Measurements from ENCODE around the gene GP9.
"Not testable (repeated sequence)": the region's sequence is repeated elsewhere in the genome, so short reads cannot be mapped to it uniquely, and the experiment has no call there.

The GP9 gene

DNA sequence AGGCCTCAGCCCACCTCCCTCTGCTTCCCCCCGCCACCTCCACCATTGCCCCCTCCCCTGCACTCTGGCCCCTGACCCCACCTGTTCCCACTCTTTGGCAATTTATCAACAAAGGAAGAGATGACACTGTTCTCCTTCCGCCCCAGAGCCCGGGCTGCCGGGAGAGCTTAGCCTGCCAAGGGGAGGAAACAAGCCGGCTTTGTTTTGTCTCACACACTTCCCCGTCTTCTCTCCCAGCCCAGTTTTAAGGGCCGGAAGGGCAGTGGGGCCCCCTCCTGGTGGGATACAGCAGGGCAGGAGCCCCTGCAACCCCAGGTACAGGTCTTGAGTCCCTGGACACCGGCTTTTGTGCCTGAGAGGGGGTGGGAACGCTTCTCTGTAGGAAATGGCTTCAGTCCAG is 27.3 kb downstream of the GP9 start:
- H3K36me3 ChIP-seq (ENCODE audit: insufficient read depth, low read length); H3K4me1 ChIP-seq (ENCODE audit: insufficient read depth, low read length); H3K9me3 ChIP-seq (ENCODE audit: control insufficient read depth, insufficient read depth, low read length); H3K9ac ChIP-seq (ENCODE audit: low read depth, low read length): not testable (repeated sequence)

DNA sequence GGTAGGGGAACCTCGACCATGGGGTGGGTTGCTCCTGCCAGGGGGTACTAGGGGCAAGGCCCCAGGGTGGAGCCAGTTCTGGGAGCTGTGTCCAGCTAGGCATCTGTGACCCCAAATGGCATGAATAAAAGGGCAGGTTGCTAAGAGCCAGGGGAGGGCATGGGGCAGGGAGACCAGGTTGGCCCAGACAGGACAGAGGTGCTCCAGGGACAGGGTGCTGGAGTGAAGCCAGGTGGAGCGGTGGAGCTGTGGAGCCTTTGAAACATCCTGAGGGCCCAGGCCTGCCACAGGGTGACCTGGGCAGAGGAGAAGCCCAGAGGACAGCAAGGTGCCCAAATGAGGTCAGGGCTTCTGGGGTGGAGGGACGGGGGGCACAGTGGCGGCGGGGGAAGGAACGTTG is 27.7 kb downstream of the GP9 start:
- H3K36me3 ChIP-seq (ENCODE audit: insufficient read depth, low read length): not testable (repeated sequence)

DNA sequence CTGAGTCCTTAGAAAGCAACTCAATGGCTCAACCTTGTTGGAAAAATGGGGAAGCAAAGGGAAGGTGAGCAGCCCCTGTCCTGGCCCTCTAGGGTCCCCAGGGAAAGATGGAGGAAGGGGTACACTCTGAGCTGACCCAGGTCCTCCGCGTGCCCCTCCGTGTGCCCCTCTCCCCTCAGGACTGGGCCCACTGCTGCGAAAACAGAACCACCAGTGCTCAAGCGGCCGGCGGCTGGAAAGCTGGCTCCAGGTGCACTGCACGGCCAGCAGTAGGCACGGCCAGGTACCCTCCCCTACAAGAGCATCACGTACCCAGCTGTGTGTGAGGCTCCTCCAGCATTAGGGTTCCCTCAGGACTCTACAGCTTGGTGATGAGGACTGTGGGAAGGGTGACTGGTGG is 34.7 kb downstream of the GP9 start:
- Histone ChIP-seq H3K4me1 (ENCODE audit: insufficient read depth, low read length) (no peaks in the 10 kb centered on the region), H3K9ac (ENCODE audit: low read depth, low read length) (no peak overlapping the region), H3K36me3 (ENCODE audit: insufficient read depth, low read length) (no peaks in the 10 kb centered on the region; the same call in none of the 2 replicates), H3K9me3 (ENCODE audit: control insufficient read depth, insufficient read depth, low read length) (no peaks in the 10 kb centered on the region)

More for the DNA sequence above, 27.7 kb downstream of the GP9 start:
- not testable (repeated sequence) for H3K4me1 ChIP-seq (ENCODE audit: insufficient read depth, low read length); H3K9me3 ChIP-seq (ENCODE audit: control insufficient read depth, insufficient read depth, low read length); H3K9ac ChIP-seq (ENCODE audit: low read depth, low read length)

DNA sequence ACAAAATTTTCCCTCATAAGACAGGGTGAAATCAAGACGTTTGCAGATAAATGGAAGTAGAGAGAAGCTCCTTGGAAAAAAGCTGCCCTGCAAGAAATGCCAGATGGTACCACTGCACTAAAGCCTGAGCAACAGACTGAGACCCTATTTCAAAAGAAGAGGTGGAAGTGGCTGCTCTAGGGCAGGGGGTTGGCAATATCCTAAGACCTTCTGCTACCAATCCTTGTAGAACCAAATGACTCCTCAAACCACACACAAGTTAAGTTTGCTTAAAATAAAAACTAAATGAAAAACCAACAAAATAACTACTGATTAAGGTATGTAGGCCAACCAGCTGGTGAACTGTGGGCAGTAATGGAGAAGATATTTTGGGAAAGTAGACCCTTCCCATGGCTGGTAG is 39.7 kb downstream of the GP9 start:
- Histone ChIP-seq H3K9ac (ENCODE audit: low read depth, low read length) (no peak overlapping the region), H3K4me1 (ENCODE audit: insufficient read depth, low read length) (no peaks in the 10 kb centered on the region), H3K9me3 (ENCODE audit: control insufficient read depth, insufficient read depth, low read length) (no peaks in the 10 kb centered on the region)

DNA sequence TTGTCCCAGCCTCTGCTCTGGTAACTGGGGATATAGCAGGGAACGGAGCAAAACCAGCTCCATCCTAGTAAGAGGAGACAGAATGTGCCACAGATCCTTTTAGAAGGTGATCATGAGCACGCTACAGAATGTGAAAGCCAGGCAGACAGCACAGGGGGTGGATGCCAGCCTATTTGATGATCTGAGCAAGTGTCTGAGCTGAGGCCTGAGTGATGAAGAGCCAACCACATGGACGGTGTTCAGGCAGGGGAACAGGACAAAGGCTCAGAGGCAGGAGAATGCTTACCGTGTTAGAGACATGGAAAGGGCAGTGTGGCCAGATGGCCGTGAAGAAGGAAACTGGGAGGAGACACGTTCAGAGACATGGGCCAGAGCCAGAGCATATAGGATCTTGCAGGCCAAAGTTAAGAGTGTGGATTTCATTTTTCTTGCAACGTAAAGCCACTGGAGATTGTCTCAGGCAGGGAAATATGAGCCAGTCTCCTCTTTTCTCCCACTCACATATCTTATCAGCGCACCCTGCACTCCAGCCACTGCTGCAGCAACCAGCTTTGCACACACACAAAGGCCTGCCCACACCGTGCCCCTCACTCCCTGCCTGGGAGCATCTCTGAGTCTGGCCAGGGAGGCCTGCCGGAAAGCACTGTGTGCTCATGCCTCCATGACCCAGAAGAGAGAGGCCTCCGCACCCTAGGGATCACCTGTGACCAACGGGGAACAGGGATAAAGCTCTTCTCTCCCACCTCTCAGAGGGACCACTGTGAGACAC is 41.0 kb downstream of the GP9 start:
- no peak overlapping the region for H3K9ac ChIP-seq (ENCODE audit: low read depth, low read length)
- no peaks in the 10 kb centered on the region; the same call in 1 of the 2 replicates for H3K36me3 ChIP-seq (ENCODE audit: insufficient read depth, low read length)
- H3K9me3 ChIP-seq (ENCODE audit: control insufficient read depth, insufficient read depth, low read length): no peaks in the 10 kb centered on the region
- H3K4me1 ChIP-seq (ENCODE audit: insufficient read depth, low read length): no peaks in the 10 kb centered on the region

More for the DNA sequence above, 39.7 kb downstream of the GP9 start:
- H3K36me3 ChIP-seq (ENCODE audit: insufficient read depth, low read length): no peaks in the 10 kb centered on the region; the same call in 1 of the 2 replicates

DNA sequence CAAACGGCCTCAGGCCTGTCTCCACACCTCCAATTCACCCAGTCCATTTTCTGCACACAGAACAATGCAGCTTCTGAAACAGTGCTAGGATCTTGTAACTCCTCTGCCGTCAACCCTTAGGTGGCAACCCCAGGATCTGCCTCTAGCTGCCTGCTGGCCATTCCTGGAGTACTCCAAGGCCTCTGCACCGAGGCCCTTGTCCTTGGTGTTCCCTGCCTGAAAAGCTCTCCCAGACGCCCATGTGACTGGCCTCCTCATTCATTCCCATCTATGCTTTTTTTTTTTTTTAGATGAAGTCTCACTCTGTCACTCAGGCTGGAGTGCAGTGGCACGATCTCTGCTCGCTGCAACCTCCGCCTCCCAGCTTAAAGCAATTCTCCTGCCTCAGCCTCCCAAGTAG is 42.7 kb downstream of the GP9 start:
- H3K9ac ChIP-seq (ENCODE audit: low read depth, low read length): no peak overlapping the region
- H3K4me1 ChIP-seq (ENCODE audit: insufficient read depth, low read length): no peaks in the 10 kb centered on the region
- no peaks in the 10 kb centered on the region for H3K36me3 ChIP-seq (ENCODE audit: insufficient read depth, low read length)
- no peaks in the 10 kb centered on the region for H3K9me3 ChIP-seq (ENCODE audit: control insufficient read depth, insufficient read depth, low read length)

DNA sequence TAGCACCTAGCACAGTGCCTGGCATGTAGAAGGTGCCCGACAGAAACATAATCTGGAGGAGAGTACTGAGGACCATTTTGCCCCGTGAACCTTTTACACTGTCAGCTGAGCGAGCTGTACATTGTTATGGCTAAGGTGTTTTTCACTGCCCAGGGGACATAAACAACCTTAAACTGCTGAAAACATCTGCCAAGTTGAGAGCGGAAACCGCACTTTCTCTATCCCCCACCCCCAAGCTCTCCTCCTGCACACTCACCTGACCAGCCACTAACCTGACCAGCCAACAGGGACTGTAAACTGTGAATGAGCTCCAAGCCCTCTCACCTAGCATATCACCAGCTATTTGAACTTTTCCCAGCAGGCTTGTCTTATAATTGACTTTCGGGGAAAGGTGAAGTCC is 43.5 kb downstream of the GP9 start:
- Histone ChIP-seq H3K9ac (ENCODE audit: low read depth, low read length) (no peak overlapping the region), H3K4me1 (ENCODE audit: insufficient read depth, low read length) (no peaks in the 10 kb centered on the region), H3K9me3 (ENCODE audit: control insufficient read depth, insufficient read depth, low read length) (no peaks in the 10 kb centered on the region), H3K36me3 (ENCODE audit: insufficient read depth, low read length) (no peaks in the 10 kb centered on the region)

DNA sequence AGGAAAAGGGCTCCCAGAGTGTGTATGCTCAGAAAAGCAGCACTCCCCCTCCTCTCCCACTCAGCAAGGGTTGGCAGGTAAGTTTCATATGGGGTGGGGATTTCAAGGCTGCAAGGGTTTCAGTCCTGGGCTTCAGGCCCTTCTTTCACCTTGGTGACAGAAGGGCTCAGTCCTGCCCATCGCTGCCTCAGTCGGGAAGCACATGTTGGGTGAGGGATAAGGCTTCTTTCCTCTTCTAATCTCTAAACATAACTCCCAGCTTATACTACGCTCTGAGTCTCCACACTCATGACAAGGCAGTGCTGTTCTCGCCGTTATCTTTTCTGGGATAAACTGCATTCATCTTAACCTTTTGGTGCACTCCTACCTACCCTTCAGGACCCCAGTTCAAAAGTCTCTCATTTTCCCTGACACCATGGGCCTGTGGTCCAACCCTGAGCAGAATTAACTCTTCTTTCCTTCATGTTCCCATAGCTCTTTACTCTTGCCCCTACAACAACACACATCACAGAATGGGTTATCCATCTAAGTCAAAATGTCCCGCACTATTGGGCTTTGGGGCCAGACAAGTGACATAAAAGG is 44.0 kb downstream of the GP9 start:
- no peaks in the 10 kb centered on the region for H3K9me3 ChIP-seq (ENCODE audit: control insufficient read depth, insufficient read depth, low read length)
- H3K9ac ChIP-seq (ENCODE audit: low read depth, low read length): no peak overlapping the region
- no peaks in the 10 kb centered on the region for H3K4me1 ChIP-seq (ENCODE audit: insufficient read depth, low read length)
- H3K36me3 ChIP-seq (ENCODE audit: insufficient read depth, low read length): no peaks in the 10 kb centered on the region

DNA sequence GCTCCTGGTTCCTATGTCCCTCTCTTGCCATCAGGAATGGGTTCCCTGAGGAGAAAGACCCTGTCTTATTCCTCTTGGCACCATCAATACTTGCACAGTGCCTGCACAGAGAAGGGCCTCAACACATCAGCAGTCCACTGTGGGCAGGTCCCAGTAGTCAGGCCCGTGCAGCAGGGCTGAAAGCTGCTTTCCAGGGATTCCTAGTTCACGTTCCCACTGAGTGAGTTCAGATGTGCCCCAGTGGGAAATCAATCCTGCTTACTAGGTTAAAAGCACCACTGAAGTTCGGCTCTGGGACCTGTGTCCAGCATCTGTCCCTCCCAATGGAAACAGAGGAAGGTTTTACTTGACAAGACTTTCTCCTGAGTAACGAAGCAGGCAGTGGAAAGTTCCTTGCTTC is 45.3 kb downstream of the GP9 start:
- no peak overlapping the region for H3K9ac ChIP-seq (ENCODE audit: low read depth, low read length)

DNA sequence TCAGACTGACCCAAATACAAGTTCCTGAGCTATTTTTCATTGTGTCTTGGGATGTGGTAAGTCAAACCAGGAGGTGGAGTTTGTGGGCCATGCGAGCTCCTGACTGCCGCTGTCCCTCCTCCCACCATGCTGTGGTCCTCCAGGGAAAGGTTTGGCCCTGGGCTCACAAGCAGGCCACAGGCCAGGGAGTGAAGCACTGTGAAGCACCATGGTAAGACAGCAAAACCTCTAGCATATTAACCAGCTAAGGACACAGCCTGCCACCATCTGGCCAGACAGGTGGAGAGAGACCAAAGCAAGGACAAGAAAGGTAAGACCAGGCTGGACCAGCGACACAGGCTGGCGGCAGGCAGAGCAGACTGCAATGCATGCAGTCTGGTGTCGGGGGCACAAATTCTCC is 45.7 kb downstream of the GP9 start:
- Histone ChIP-seq H3K9me3 (ENCODE audit: control insufficient read depth, insufficient read depth, low read length) (no peaks in the 10 kb centered on the region), H3K4me1 (ENCODE audit: insufficient read depth, low read length) (no peaks in the 10 kb centered on the region), H3K36me3 (ENCODE audit: insufficient read depth, low read length) (no peaks in the 10 kb centered on the region), H3K9ac (ENCODE audit: low read depth, low read length) (no peak overlapping the region)

More for the DNA sequence above, 45.3 kb downstream of the GP9 start:
- no peaks in the 10 kb centered on the region for H3K4me1 ChIP-seq (ENCODE audit: insufficient read depth, low read length)
- H3K9me3 ChIP-seq (ENCODE audit: control insufficient read depth, insufficient read depth, low read length): no peaks in the 10 kb centered on the region
- no peaks in the 10 kb centered on the region for H3K36me3 ChIP-seq (ENCODE audit: insufficient read depth, low read length)

DNA sequence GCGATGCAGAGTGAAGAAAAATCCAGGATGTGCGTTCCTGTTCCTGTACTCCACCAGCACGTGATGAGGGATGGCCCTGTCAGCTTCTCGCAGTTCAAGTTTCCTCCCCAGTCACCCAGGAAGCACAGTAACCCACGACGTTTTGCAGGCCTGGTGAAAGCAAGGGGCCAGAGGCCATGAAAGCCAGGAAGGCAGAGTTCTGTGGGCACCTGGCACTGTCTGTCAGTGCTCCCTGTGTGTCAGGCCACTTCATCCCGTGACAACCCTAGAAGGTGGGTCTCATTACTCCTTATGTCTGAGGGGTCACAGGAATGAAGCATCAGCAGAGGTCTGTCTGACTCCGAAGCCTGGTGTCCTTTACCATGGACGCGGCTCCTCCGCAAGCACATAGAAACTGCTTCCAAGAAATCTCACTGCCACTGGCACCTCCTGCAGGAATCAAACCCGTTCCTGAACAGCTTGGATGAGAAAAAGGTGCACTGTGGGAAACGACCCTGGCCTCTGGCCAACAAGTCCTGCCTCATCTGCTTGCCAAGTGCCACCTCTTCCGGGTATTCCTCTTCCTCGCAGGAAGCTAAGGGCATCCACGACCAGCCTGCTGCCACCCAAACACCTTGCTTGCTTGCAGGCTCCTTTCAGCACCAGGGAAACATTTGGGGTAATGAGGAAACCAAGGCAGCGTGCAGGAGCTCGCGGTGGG is 46.4 kb downstream of the GP9 start:
- no peak overlapping the region for H3K9ac ChIP-seq (ENCODE audit: low read depth, low read length)
- no peaks in the 10 kb centered on the region for H3K36me3 ChIP-seq (ENCODE audit: insufficient read depth, low read length)
- H3K4me1 ChIP-seq (ENCODE audit: insufficient read depth, low read length): no peaks in the 10 kb centered on the region
- no peaks in the 10 kb centered on the region for H3K9me3 ChIP-seq (ENCODE audit: control insufficient read depth, insufficient read depth, low read length)

DNA sequence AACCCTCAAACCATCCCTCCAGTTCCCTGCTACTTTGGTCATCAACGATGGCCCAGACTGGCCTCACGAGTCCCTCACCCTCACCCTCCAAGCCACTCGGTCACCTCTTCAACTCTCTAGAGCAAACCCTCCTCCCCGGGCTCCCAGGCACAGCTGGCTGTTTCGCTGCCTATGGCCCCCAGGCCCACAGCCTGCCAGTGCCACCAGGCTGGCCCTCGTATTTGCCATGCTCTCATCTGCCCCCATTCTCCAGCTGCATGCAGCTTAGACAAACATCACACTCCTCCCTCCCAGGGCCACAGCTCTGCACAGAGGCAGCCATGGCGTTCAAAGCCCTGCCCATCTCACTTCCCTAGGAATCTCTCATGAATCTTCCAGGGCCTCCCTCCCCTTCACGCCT is 47.2 kb downstream of the GP9 start:
- Histone ChIP-seq H3K4me1 (ENCODE audit: insufficient read depth, low read length) (no peaks in the 10 kb centered on the region), H3K36me3 (ENCODE audit: insufficient read depth, low read length) (no peaks in the 10 kb centered on the region), H3K9ac (ENCODE audit: low read depth, low read length) (no peak overlapping the region)

DNA sequence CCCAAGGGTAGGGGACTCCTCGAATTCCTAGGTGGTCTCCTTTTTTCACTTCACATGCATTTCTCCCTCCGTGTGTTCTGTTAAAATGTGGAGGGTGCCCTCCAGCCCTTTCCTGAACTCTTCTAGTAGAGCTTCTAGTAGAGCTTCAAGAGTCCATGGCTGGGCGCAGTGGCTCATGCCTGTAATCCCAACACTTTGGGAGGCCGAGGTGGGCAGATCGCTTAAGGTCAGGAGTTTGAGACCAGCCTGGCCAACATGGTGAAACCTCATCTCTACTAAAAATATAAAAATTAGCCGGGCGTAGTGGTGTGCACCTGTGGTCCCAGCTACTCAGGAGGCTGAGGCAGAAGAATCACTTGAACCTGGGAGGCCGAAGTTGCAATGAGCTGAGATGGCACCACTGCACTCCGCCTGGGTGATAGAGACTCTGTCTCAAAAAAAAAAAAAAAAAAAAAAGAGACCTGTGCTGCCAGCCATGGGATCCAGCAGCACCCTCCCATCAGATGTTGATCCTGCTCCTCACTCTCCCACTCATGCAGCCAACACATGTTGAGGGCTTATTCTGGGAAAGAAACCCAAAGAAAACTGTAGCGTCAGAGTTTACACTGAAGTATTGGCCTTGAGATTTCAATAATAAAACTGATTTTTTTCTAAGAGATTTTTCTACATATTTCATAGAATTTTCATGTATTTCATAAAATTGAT is 50.6 kb downstream of the GP9 start:
- H3K4me1 ChIP-seq (ENCODE audit: insufficient read depth, low read length): peaks cover 14% of the 10 kb centered on the region; the same call in 1 of the 2 replicates
- not testable (repeated sequence) for H3K9me3 ChIP-seq (ENCODE audit: control insufficient read depth, insufficient read depth, low read length); H3K36me3 ChIP-seq (ENCODE audit: insufficient read depth, low read length); H3K9ac ChIP-seq (ENCODE audit: low read depth, low read length)

More for the DNA sequence above, 47.2 kb downstream of the GP9 start:
- H3K9me3 ChIP-seq (ENCODE audit: control insufficient read depth, insufficient read depth, low read length): no peaks in the 10 kb centered on the region
